NCI-H187 treated with DMSO at 0.1 percent for 48 hours (cell line): ENCODE results near the gene LPAR6.

Experiments
- DNase-seq: peaks from one replicate; lab custom pipeline; 2025; lab: John Stamatoyannopoulos, UW

Gene LPAR6

GRCh38 chr13:48414501-48414900, 1.6 kb upstream of the LPAR6 start:
- no peak for DNase-seq

GRCh38 chr13:48411841-48412531, 927 bp downstream of the LPAR6 start:
- no peak for DNase-seq

- DNase-seq = no peak
Observed at GRCh38 chr13:48411147-48411794, 1.6 kb downstream of the LPAR6 start.

- no peak for DNase-seq
Observed at GRCh38 chr13:48410199-48410598, 2.7 kb downstream of the LPAR6 start.

DNA sequence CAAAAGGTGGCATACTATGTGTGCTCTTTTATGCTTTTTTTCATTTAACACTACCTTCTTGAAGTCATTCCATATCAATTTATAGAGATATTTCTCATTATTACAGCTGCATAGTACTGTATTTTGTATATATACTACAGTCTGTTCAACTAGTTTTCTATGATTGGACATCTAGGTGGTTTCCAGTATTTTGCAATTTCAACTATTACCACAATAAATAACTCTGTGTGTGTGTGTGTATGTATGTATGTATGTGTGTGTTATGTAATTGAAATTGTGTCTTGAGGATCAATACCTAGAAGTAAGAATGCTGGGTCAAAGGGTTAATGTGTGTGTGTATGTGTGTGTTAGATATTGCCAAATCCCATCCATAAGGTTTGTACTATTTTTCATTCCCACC, 7.0 kb downstream of the LPAR6 start:
- DNase-seq = no peak

DNA sequence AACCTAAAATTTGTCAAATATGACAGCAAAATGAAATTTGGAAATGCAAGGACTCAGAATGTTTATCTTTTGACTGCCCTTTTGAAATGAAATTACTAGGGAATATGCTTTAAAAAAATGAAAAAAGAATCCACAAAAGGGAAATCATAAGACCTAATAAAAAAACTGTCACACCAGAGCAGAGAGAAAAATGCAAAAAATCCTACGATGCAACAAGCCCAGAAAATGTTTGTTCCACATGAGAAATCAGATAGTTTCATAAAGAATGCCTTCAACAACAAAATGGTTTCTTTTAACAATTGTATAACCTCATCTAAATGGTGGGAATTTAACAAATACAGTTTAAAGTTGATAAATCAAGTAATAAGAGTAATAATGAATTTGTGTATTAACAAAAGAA, 8.0 kb downstream of the LPAR6 start:
- no peak for DNase-seq

DNA sequence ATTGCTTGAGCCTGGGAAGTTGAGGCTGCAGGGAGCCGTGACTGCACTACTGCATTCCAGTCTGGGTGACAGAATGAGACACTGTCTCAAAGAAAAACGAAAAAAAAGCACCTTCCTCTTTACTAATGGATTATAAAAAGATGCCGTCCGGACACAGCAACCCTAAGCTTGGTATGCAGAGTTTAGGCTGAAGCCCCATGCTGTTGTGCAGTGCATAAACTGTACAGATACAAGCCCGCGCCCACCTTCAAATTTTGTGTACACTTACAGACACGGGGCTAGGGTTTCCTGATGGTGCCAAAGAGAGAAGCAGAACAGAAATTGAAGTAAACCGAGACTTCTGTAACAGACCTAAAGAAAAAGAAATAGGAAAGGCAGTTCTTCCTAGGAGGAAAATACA, 9.0 kb downstream of the LPAR6 start:
- no peak for DNase-seq

- DNase-seq = no peak
Observed at GRCh38 chr13:48403151-48403631, 9.7 kb downstream of the LPAR6 start.

GRCh38 chr13:48402325-48402932, 10.5 kb downstream of the LPAR6 start:
- DNase-seq = no peak

DNA sequence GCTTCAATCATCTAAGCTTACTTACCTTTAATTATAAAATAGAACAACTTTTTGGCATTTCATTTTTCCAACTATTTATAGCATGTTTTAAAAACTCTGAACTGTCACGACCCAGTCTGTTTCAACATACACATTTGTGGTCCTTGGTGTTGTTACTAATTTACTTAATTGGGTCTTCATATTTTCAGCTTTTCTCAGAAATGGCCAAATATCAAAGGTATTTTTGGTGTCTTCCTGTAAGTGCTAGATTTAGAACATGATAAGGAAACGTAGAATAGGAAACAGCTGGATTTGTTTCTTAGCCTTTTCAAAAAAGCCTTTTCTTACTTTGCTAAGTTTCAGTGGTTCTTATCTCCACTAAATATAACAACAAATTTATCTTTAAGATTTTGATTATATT, 11.4 kb downstream of the LPAR6 start:
- no peak for DNase-seq

- DNase-seq = no peak
Observed at GRCh38 chr13:48400850-48401291, 12.0 kb downstream of the LPAR6 start.

DNA sequence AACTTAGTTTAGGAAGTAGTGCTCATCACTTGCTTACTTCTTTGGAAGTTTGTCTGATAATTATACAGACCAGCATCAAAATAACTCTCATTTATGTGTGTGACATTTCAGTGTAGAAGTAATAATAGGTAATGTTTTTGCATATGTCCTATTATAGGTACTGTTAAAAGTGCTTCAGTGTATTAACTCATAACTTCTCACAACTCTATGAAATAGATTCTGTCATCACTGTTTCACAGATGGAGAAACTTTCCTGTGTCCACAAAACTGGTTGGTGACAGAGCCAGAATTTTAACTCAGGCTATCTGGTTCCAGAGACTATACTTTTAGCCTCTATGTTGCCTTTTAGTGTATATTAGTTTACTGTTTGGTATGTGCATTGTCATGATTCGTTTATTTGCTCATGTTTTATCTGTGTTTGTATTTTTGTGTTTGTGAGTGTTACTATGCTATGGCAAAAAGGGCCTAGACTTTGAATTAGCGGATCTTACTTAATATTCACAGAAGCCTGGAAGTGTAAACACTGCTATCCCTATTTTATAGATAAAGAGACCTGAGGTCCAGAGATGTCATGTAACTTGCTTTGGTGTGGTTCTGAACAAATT, 12.7 kb downstream of the LPAR6 start:
- no peak for DNase-seq

DNA sequence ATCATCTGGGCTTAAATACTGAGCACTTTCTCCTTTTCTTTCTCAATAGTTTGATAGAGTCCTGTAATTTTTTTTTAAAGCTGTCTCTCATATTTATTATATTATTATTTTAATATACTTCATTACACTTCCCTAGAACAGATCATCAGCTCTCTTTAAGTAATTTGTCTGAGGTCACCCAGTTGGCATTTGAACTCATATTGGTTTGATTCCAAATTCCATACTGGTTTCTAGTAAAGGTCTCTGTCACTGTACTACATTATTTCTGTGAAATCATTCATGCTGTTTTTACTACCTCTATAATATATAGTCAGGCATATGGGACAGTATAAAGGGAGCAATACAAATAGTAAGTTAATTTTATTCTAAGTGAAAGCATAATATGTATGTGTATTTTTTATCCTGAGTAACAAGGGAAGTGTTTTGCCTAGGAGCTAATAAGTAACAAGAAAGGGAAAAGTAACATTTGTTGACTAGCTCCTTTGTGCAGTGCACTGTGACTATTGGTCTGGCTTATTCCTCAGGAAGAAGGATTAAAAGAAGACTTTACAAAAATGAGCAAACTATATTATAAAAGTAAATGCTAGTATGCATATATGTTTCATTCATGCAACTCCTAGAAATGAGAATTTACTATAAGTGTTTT, 14.3 kb downstream of the LPAR6 start:
- no peak for DNase-seq

- DNase-seq = no peak
Observed at GRCh38 chr13:48397744-48398143, 15.2 kb downstream of the LPAR6 start.

DNA sequence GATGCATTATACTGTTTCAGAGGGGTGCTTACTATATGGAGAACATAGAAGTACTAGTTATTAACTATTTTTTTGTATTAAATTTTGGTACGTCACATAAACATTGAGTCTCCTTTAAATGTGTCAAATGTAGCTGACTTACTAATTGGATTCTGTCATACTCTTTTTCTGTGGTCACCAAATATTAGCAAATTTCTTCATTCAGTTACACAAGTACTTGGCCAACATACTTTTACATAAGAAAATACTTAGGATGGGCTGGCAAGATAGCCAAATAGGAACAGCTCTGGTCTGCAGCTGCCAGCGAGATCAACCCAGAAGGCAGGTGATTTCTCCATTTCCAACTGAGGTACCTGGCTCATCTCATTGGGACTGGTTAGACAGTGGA, 19.2 kb downstream of the LPAR6 start:
- no peak for DNase-seq

DNA sequence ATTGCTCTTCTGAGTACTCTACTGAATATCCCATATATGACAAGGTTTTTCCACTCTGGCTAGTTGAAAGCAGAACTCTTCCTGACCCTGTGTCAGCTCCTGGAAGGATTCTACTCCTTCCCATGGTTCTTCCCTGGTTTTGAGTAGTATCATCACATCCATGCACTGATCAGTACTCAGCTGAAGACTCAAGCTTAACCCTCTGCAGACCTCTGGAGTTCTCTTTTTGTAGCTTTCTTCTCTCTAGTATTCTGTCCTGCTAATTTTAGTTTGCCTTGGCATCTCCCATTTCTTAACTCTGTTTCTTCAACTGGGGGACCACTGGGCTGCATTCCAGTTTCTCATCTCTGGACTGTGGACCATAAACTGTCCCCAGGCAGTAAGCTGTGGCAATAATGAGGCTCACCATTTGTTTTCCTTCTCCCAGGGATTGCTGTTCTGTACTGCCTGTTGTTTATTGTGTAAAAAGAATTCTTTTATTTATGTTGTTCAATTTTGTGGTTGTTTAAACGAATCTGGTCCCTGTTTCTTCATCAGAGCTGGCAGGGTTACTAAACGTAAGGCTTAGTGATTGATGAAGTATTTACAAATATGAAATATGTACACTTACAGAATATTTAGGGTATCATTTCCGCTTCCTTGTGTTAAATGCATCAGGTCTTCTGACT, 19.7 kb downstream of the LPAR6 start:
- no peak for DNase-seq

DNA sequence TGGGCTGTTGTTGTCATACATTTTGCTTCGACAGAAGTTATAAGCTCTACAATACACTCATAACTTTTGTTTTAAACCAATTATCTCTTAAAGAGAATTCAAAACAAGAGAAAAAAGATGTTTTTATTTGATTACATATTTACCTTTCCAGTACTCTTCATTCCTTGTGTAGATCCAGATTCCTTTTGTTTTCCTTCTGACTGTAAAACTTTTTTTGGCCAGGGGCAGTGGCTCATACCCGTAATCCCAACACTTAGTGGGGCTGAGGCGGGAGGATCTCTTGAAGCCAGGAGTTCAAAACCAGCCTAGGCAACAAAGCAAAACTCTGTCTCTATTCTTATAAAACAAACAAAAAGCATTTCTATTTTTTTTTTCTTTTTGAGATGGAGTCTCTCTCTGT, 21.7 kb downstream of the LPAR6 start:
- DNase-seq = no peak

GRCh38 chr13:48386816-48387215, 26.1 kb downstream of the LPAR6 start:
- DNase-seq = no peak

- no peak for DNase-seq
Observed at GRCh38 chr13:48383384-48383783, 29.5 kb downstream of the LPAR6 start.

GRCh38 chr13:48380581-48380980, 32.3 kb downstream of the LPAR6 start:
- no peak for DNase-seq

DNA sequence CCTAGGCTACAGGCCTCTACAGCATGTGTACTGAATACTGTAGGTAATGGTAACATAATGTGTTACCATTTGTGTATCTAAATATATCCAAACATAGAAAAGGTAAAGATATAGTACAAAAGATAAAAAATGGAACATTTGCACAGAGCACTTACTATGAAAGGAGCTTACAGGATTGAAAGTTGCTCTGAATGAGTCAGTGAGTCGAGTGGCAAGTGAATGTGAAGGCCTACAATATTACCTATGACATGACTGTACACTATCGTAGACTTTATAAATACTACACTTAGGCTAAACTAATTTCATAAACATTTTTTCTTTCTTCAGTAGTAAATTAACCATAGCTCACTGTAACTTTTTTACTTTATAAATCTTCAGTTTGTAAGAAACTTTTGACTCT, 35.1 kb downstream of the LPAR6 start:
- no peak for DNase-seq

GRCh38 chr13:48370815-48371214, 42.1 kb downstream of the LPAR6 start:
- no peak for DNase-seq
